Muscle of leg (tissue), 11 donors: ENCODE data around the gene PTPRN2. TPM values are rescaled to one million over a fixed set of nuclear protein-coding genes. Genes with fewer than 3 reads are reported as not detected.

Experiments used
- DNase-seq: peaks from one replicate; pipeline ENCODE4 v3.0.0; 2013
- H3K27ac ChIP-seq: one replicate; pipeline ENCODE4 v1.5.1; 2013; ENCODE audit warnings: mild to moderate bottlenecking, low read length, control low read depth
- H3K27me3 ChIP-seq: one replicate; pipeline ENCODE4 v1.6.1; 2013; ENCODE audit warnings: low read length; ENCODE audit not compliant: control insufficient read depth, insufficient read depth
- H3K36me3 ChIP-seq: one replicate; pipeline ENCODE4 v1.6.1; 2013; ENCODE audit warnings: low read length; ENCODE audit not compliant: control insufficient read depth, insufficient read depth
- H3K4me1 ChIP-seq: one replicate; pipeline ENCODE4 v1.6.1; 2013; ENCODE audit warnings: low read length; ENCODE audit not compliant: control insufficient read depth, insufficient read depth
- H3K4me3 ChIP-seq: one replicate; pipeline ENCODE4 v1.5.1; 2013; ENCODE audit warnings: low read length, control low read depth
- H3K9me3 ChIP-seq: replicated peaks from 2 replicates; pipeline ENCODE4 v1.6.1; 2013; ENCODE audit warnings: low read depth, low read length; ENCODE audit not compliant: control insufficient read depth
- WGBS: methylation state at CpG from one replicate; pipeline ENCODE4 v1.1.5; 2013; ENCODE audit warnings: missing lambda C conversion rate; ENCODE audit not compliant: insufficient coverage; 5-methylcytosine and 5-hydroxymethylcytosine counted together
- polyA plus RNA-seq, 8 donors: library from polyadenylated mRNA; unstranded; fragments of 120-200 nt; gene quantifications; one replicate each; pipeline versions ENCODE4 v1.2.1 to v1.2.3, GENCODE V29; 2013; ENCODE audit warnings: inconsistent platforms in 1 of 8, low replicate concordance in 1 of 8; ENCODE audit not compliant: insufficient read length in 8 of 8, insufficient read depth in 1 of 8
- total RNA-seq: library from RNA; stranded (reverse); fragments of 120-200 nt; gene quantifications from one replicate; pipeline ENCODE4 v1.2.4, GENCODE V29; 2013

Gene PTPRN2
- total and polyA plus RNA-seq, 9 donors: 1.4 to 2.9 (median 2.3) TPM

GRCh38 chr7:157792241-157793086 is 795.2 kb downstream of the PTPRN2 start:
- Histone ChIP-seq H3K9me3 (no peaks in the 10 kb centered on the region), H3K4me1 (no peaks in the 10 kb centered on the region), H3K36me3 (no peaks in the 10 kb centered on the region), H3K27ac (no peak overlapping the region), H3K27me3 (peaks cover 7% of the 10 kb centered on the region), H3K4me3 (no peak overlapping the region)
- WGBS: 72% methylated on average over 27 of the region's 35 CpGs
- no peak for DNase-seq

DNA sequence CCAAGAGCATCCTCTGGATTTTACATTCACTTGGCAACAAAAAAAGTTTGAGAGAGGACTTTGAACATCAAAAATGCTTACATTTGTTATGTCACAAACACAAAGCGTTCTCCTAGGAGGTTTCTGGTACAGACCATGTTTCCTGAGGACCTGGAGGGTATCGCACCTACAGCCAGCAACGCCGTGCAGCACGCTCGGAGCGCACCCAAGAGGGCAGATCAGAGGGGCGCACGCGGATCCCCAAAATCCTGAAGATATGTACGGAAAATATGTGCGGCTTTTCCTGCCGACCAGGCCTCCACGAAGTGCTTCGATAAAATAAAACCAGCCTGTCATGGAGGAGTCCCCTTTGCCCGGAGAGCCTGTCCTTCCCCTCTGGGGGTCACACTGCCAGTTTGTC is 796.0 kb downstream of the PTPRN2 start:
- 90% methylated on average over 16 of the region's 16 CpGs for WGBS
- no peak for DNase-seq
- Histone ChIP-seq H3K36me3 (no peaks in the 10 kb centered on the region), H3K27ac (no peak overlapping the region), H3K4me1 (no peaks in the 10 kb centered on the region), H3K27me3 (peaks cover 7% of the 10 kb centered on the region), H3K4me3 (no peak overlapping the region), H3K9me3 (no peaks in the 10 kb centered on the region)

DNA sequence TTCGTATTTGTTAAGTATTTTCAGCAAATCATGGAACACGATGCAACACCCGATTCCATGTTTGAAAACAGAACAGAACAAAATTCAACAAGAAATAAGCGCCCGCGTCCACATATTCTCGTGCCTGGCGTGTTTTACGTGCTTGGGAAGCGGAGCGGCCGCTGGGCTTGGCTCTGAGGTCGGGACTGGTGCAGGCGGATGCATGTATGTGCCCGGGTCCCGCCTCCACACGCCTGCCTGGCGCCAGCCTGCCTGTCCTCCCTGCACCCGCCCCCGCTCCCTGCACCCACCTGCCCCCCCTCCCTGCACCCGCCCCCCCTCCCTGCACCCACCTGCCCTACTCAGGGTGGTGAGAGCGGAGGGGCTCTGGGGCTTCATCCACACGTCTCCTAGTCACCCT is 796.4 kb downstream of the PTPRN2 start:
- H3K4me3 ChIP-seq: no peak overlapping the region
- H3K36me3 ChIP-seq: no peaks in the 10 kb centered on the region
- H3K27ac ChIP-seq: no peak overlapping the region
- no peaks in the 10 kb centered on the region for H3K4me1 ChIP-seq
- H3K9me3 ChIP-seq: no peaks in the 10 kb centered on the region
- DNase-seq: no peak
- peaks cover 7% of the 10 kb centered on the region for H3K27me3 ChIP-seq
- WGBS: 98% methylated on average over 11 of the region's 23 CpGs

GRCh38 chr7:157789942-157790341 is 797.7 kb downstream of the PTPRN2 start:
- 82% methylated on average over 4 of the region's 4 CpGs for WGBS

GRCh38 chr7:157789094-157789493 is 798.5 kb downstream of the PTPRN2 start:
- DNase-seq: no peak
- H3K27me3 ChIP-seq: peaks cover 7% of the 10 kb centered on the region
- no peaks in the 10 kb centered on the region for H3K9me3 ChIP-seq
- no peaks in the 10 kb centered on the region for H3K36me3 ChIP-seq
- no peak overlapping the region for H3K4me3 ChIP-seq
- peaks cover 12% of the 10 kb centered on the region for H3K4me1 ChIP-seq
- WGBS: 89% methylated on average over 10 of the region's 12 CpGs
- no peak overlapping the region for H3K27ac ChIP-seq

More at GRCh38 chr7:157789942-157790341, 797.7 kb downstream of the PTPRN2 start:
- H3K36me3 ChIP-seq: no peaks in the 10 kb centered on the region
- peaks cover 4% of the 10 kb centered on the region for H3K4me1 ChIP-seq
- no peak for DNase-seq
- no peaks in the 10 kb centered on the region for H3K9me3 ChIP-seq
- peaks cover 7% of the 10 kb centered on the region for H3K27me3 ChIP-seq
- no peak overlapping the region for H3K27ac ChIP-seq
- no peak overlapping the region for H3K4me3 ChIP-seq

GRCh38 chr7:157788573-157788972 is 799.0 kb downstream of the PTPRN2 start:
- no peak overlapping the region for H3K27ac ChIP-seq
- no peak overlapping the region for H3K4me3 ChIP-seq
- no peaks in the 10 kb centered on the region for H3K36me3 ChIP-seq
- DNase-seq: no peak
- no peaks in the 10 kb centered on the region for H3K9me3 ChIP-seq
- H3K4me1 ChIP-seq: peaks cover 18% of the 10 kb centered on the region
- 86% methylated on average over 9 of the region's 12 CpGs for WGBS
- peaks cover 4% of the 10 kb centered on the region for H3K27me3 ChIP-seq

DNA sequence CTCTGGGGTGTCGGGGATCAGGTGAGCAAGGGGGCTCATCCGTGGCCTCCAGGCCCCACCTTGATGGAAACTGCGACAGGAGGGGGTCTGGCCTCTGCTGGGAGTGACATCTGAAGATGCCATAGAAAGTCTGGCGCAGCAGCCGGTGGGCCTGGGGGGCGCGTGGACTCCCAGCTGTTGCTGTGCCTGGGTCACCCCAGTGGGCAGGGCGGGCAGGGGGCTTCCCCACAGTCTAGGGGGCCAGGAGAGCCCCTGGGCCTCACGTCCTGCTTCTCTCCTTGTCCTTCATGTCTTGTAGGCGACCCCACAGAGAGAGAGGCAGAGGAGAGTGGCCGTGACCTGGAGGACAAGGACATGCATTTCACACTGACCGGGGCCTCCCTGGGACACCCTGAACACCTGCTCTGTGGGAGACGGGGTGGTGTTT is 800.3 kb downstream of the PTPRN2 start:
- Histone ChIP-seq H3K36me3 (no peaks in the 10 kb centered on the region), H3K4me3 (no peak overlapping the region), H3K4me1 (peaks cover 19% of the 10 kb centered on the region), H3K9me3 (no peaks in the 10 kb centered on the region), H3K27me3 (no peaks in the 10 kb centered on the region), H3K27ac (no peak overlapping the region)
- 89% methylated on average over 12 of the region's 13 CpGs for WGBS
- no peak for DNase-seq

GRCh38 chr7:157786375-157787274 is 801.0 kb downstream of the PTPRN2 start:
- Histone ChIP-seq H3K4me1 (peaks cover 19% of the 10 kb centered on the region), H3K27me3 (no peaks in the 10 kb centered on the region), H3K36me3 (no peaks in the 10 kb centered on the region), H3K27ac (no peak overlapping the region), H3K4me3 (no peak overlapping the region), H3K9me3 (no peaks in the 10 kb centered on the region)
- WGBS: 86% methylated on average over 25 of the region's 47 CpGs
- no peak for DNase-seq

- peaks cover 19% of the 10 kb centered on the region for H3K4me1 ChIP-seq
- no peaks in the 10 kb centered on the region for H3K36me3 ChIP-seq
- WGBS: 78% methylated on average over 26 of the region's 32 CpGs
- no peak overlapping the region for H3K27ac ChIP-seq
- no peak overlapping the region for H3K4me3 ChIP-seq
- H3K27me3 ChIP-seq: no peaks in the 10 kb centered on the region
- H3K9me3 ChIP-seq: no peaks in the 10 kb centered on the region
- no peak for DNase-seq
These were observed 802.0 kb downstream of the PTPRN2 start for GRCh38 chr7:157785486-157786186.
